ENCODE results near the gene ITSN1.
"Not testable (repeated sequence)": the region's sequence is repeated elsewhere in the genome, so short reads cannot be mapped to it uniquely, and the experiment has no call there.

ITSN1 gene

GRCh38 chr21:33651965-33652680, 9.8 kb downstream of the ITSN1 start:
- DNase-seq (ENCODE audit: low read depth): no peak

DNA sequence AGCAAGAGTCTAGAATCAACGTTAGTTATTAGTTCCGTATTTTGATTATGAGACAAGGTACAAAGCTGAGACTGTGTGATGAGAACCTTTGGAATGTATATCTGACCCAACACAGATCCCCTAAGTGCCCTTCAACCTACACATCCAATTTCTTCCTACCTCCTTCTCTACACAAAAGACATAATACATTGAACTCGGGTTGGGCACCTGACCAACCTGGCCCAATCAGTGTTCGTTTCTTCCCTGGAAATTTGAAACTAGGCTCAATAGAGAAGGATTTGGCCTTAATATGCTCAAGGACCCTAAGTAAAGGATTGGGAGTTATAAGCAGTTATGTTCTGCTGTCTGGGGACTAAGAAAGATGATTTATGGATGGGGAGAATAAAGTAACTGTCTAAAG, 12.1 kb downstream of the ITSN1 start:
- DNase-seq (ENCODE audit: low read depth): no peak

- no peak for DNase-seq (ENCODE audit: low read depth)
These were observed 13.4 kb downstream of the ITSN1 start for GRCh38 chr21:33655588-33656221.

DNA sequence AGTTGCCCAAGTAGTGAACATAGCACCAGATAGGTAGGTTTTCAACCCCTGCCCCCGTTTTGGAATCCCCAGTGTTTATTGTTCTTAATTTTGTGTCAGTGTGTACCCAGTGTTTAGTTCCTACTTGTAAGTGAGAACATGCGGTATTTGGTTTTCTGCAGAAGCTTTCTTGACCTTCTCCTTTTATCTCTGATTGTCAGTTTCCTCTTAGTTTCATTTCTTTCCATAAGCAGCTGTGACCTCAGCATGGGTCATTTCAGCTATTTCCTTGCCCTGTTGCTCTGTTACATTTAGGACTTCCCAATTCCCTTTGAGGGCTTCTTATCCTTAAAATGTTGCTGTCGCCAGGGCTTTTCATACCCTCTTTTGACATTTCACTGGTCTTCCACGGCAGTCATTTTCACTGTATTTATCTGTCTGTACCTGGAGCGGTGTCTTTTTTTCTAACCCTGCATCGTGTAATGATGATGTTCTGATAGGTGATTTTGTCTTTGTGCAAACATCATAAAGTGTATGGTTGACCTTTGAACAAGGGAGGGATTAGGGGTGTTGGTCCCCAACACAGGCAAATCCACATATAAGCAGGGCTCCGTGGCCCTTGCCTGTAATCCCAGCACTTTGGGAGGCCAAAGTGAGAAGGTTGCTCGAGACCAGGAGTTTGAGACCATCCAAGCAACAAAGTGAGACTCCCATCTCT, 15.0 kb downstream of the ITSN1 start:
- DNase-seq (ENCODE audit: low read depth): no peak

GRCh38 chr21:33658919-33659567, 16.7 kb downstream of the ITSN1 start:
- no peak for DNase-seq (ENCODE audit: low read depth)

- DNase-seq (ENCODE audit: low read depth): no peak
These were observed 17.3 kb downstream of the ITSN1 start for GRCh38 chr21:33659568-33659949.

- DNase-seq (ENCODE audit: low read depth): no peak
These were observed 18.1 kb downstream of the ITSN1 start for GRCh38 chr21:33660406-33660805.

DNA sequence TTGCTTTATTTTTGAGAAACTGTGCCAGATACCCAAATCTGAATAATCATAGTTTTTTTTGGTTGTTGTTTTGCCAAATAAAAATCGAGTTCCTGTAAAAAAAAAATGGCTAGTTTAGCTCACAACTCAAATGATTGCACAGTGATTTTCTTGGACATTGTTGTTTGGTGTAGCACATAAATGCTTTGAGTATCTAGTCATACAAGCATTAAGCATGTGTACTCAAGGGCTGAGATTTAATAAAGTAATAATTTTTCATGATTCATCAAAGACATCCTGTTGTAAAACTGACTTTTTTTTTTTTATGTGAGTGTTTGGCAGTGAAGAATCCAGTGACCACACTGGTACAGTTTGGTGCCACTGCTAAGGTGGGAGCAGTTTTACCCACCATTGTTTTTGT, 18.8 kb downstream of the ITSN1 start:
- DNase-seq (ENCODE audit: low read depth): no peak

GRCh38 chr21:33662046-33662445, 19.7 kb downstream of the ITSN1 start:
- DNase-seq (ENCODE audit: low read depth): no peak

GRCh38 chr21:33663241-33663640, 20.9 kb downstream of the ITSN1 start:
- DNase-seq (ENCODE audit: low read depth): no peak

GRCh38 chr21:33664135-33664534, 21.8 kb downstream of the ITSN1 start:
- DNase-seq (ENCODE audit: low read depth): no peak

DNA sequence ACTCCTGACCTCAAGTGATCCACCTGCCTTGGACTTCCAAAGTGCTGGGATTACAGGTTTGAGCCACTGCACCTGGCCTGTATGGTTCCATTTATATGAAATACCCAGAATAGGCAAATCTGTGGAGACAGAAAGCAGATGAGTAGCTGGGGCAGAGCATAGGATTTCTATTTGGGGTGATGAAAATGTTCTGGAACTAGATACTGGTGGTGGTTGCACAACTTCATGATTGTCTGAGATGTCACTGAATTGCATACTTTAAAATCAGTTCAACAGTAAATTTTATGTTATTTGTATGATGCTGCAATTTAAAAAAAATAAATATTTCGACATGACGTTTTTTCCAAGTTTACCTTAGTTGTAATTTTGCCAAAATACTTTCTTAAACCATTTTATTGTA, 23.9 kb downstream of the ITSN1 start:
- DNase-seq (ENCODE audit: low read depth): no peak

GRCh38 chr21:33667636-33668035, 25.3 kb downstream of the ITSN1 start:
- no peak for DNase-seq (ENCODE audit: low read depth)

GRCh38 chr21:33668180-33668579, 25.9 kb downstream of the ITSN1 start:
- DNase-seq (ENCODE audit: low read depth): no peak

DNA sequence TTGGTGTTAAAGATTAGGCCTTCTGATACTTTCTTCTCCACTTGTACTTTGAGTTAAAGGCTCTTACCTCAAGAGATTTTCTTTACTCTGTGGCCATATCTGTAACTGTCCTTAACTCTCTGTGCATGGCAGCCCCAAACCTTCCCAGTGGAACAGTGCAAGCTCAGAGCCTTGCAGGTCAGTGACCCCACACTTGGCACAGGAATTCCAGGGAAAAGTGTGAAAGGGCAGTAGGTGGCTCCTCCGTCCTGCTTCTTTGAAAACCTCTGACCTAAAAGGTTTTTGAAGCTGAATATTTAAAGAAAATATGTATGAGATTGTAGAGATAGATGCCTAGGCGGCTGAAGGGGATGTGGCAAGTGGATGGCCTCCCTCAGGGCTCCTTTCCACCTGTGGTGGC, 26.3 kb downstream of the ITSN1 start:
- DNase-seq (ENCODE audit: low read depth): no peak

GRCh38 chr21:33670076-33670978, 28.0 kb downstream of the ITSN1 start:
- DNase-seq (ENCODE audit: low read depth): no peak

DNA sequence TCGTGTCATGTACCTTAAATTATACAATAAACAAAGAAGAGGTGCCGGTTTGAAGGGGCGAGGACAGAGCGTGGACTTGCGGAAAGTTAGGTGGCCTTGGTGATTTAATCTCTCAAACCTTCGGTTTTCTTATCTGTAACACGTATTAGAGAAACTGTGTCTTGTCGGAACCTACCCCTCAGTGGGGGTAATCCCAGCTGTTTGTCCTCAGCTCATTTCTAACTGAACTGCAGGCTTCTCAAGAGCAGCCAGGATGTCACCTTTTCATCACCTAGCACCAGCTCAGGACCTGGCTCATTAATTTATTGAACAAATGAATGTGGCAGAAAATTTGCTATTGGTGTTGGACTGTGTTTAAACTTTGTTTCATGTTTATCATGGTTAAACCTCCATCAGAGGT, 31.2 kb downstream of the ITSN1 start:
- DNase-seq (ENCODE audit: low read depth): no peak

- no peak for DNase-seq (ENCODE audit: low read depth)
These were observed 31.9 kb downstream of the ITSN1 start for GRCh38 chr21:33674226-33674625.

DNA sequence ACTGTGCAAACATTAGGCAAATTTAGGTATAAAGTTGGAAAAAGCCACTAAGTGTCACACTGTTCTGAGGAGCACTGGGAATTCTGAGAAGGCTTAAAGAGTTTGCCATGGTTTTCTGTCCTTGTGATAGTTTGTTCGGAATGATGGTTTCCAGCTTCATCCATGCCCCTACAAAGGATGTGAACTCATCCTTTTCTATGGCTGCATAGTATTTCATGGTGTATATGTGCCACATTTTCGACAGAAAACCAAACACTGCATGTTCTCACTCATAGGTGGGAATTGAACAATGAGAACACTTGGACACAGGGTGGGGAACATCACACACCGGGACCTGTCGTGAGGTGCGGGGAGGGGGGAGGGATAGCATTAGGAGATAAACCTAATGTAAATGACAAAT, 34.4 kb downstream of the ITSN1 start:
- DNase-seq (ENCODE audit: low read depth): not testable (repeated sequence)

GRCh38 chr21:33677450-33677849, 35.1 kb downstream of the ITSN1 start:
- DNase-seq (ENCODE audit: low read depth): no peak

- DNase-seq (ENCODE audit: low read depth): no peak
These were observed 38.6 kb downstream of the ITSN1 start for GRCh38 chr21:33680870-33681269.

Measured in activated gamma-delta T cell treated with anti-CD3 and anti-CD28 coated beads, Interleukin-2, amount 50 U/mL, for 16 hours (primary cell).